Stimulated activated CD8-positive, alpha-beta memory T cell treated with anti-CD3 and anti-CD28 coated beads, Interleukin-12 subunit alpha, Interleukin-12 subunit beta, amount 100 ng/mL, for 24 hours (primary cell): ENCODE results near the gene LHFPL3.

Experiments
- DNase-seq: peaks from one replicate; pipeline ENCODE4 v3.0.0-alpha.2; 2020; ENCODE audit errors: extremely low read depth

Gene LHFPL3

GRCh38 chr7:104800307-104800706 lies 471.9 kb downstream of the LHFPL3 start:
- DNase-seq = no peak

GRCh38 chr7:104801022-104801421 lies 472.6 kb downstream of the LHFPL3 start:
- DNase-seq = no peak

- no peak for DNase-seq
Observed at GRCh38 chr7:104803931-104804330, 475.5 kb downstream of the LHFPL3 start.

GRCh38 chr7:104804696-104805095 lies 476.3 kb downstream of the LHFPL3 start:
- DNase-seq = no peak

- DNase-seq = no peak
Observed at GRCh38 chr7:104805449-104806317, 477.3 kb downstream of the LHFPL3 start.

- DNase-seq = no peak
Observed at GRCh38 chr7:104807671-104808070, 479.3 kb downstream of the LHFPL3 start.

GRCh38 chr7:104809906-104810305 lies 481.5 kb downstream of the LHFPL3 start:
- DNase-seq = no peak

- no peak for DNase-seq
Observed at GRCh38 chr7:104814126-104814525, 485.7 kb downstream of the LHFPL3 start.

- DNase-seq = no peak
Observed at GRCh38 chr7:104814671-104815400, 486.4 kb downstream of the LHFPL3 start.

GRCh38 chr7:104816537-104816936 lies 488.1 kb downstream of the LHFPL3 start:
- DNase-seq = no peak

- DNase-seq = no peak
Observed at GRCh38 chr7:104818961-104819880, 490.8 kb downstream of the LHFPL3 start.

GRCh38 chr7:104820836-104821535 lies 492.6 kb downstream of the LHFPL3 start:
- no peak for DNase-seq

GRCh38 chr7:104823177-104823576 lies 494.8 kb downstream of the LHFPL3 start:
- no peak for DNase-seq

- DNase-seq = no peak
Observed at GRCh38 chr7:104825099-104825498, 496.7 kb downstream of the LHFPL3 start.

GRCh38 chr7:104826135-104826534 lies 497.7 kb downstream of the LHFPL3 start:
- DNase-seq = no peak

GRCh38 chr7:104836976-104837375 lies 508.6 kb downstream of the LHFPL3 start:
- DNase-seq = no peak

- no peak for DNase-seq
Observed at GRCh38 chr7:104838537-104839299, 510.3 kb downstream of the LHFPL3 start.

GRCh38 chr7:104839842-104840241 lies 511.4 kb downstream of the LHFPL3 start:
- no peak for DNase-seq

- DNase-seq = no peak
Observed at GRCh38 chr7:104841798-104842197, 513.4 kb downstream of the LHFPL3 start.

- no peak for DNase-seq
Observed at GRCh38 chr7:104843198-104843597, 514.8 kb downstream of the LHFPL3 start.

- DNase-seq = no peak
Observed at GRCh38 chr7:104845557-104845956, 517.2 kb downstream of the LHFPL3 start.
